ENCODE data around the gene HIVEP3.

DNA sequence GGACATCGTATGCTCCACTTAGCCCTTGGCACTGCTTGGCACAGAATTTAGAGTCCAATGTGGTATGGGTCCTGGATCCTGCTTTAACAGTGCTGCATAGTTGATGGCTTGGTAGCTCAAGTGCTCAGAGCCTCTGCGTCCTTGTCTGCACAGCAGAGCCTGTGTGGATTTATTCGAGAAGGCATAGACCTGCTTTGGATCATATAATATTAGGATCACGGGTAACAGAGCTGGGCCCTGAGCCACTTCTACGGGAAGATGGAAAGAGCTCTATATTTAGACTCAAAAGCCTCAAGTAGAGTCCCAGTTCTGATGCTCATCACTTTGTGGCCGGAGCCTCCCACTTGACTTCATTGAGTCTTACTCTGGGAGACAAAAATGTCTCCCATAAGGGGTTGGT lies 269.9 kb downstream of the HIVEP3 start:
- TF ChIP-seq, protein P1, sequence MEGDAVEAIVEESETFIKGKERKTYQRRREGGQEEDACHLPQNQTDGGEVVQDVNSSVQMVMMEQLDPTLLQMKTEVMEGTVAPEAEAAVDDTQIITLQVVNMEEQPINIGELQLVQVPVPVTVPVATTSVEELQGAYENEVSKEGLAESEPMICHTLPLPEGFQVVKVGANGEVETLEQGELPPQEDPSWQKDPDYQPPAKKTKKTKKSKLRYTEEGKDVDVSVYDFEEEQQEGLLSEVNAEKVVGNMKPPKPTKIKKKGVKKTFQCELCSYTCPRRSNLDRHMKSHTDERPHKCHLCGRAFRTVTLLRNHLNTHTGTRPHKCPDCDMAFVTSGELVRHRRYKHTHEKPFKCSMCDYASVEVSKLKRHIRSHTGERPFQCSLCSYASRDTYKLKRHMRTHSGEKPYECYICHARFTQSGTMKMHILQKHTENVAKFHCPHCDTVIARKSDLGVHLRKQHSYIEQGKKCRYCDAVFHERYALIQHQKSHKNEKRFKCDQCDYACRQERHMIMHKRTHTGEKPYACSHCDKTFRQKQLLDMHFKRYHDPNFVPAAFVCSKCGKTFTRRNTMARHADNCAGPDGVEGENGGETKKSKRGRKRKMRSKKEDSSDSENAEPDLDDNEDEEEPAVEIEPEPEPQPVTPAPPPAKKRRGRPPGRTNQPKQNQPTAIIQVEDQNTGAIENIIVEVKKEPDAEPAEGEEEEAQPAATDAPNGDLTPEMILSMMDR (IDR thresholded peaks at IDR 0.05; ENCODE audit: insufficient read depth, low read length), result no peak
- TF ChIP-seq GABPA (IDR thresholded peaks at IDR 0.05; ENCODE audit: low read depth) (no peak), POLR2AphosphoS5 (IDR thresholded peaks at IDR 0.05; ENCODE audit: low read depth) (no peak)
- TF ChIP-seq, protein P2, sequence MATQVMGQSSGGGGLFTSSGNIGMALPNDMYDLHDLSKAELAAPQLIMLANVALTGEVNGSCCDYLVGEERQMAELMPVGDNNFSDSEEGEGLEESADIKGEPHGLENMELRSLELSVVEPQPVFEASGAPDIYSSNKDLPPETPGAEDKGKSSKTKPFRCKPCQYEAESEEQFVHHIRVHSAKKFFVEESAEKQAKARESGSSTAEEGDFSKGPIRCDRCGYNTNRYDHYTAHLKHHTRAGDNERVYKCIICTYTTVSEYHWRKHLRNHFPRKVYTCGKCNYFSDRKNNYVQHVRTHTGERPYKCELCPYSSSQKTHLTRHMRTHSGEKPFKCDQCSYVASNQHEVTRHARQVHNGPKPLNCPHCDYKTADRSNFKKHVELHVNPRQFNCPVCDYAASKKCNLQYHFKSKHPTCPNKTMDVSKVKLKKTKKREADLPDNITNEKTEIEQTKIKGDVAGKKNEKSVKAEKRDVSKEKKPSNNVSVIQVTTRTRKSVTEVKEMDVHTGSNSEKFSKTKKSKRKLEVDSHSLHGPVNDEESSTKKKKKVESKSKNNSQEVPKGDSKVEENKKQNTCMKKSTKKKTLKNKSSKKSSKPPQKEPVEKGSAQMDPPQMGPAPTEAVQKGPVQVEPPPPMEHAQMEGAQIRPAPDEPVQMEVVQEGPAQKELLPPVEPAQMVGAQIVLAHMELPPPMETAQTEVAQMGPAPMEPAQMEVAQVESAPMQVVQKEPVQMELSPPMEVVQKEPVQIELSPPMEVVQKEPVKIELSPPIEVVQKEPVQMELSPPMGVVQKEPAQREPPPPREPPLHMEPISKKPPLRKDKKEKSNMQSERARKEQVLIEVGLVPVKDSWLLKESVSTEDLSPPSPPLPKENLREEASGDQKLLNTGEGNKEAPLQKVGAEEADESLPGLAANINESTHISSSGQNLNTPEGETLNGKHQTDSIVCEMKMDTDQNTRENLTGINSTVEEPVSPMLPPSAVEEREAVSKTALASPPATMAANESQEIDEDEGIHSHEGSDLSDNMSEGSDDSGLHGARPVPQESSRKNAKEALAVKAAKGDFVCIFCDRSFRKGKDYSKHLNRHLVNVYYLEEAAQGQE (IDR thresholded peaks at IDR 0.05; ENCODE audit: insufficient replicate concordance, low read depth), result no peak
